Measurements from ENCODE around the gene ZNF35.
A peak's percentile ranks its signal among the peaks of the same experiment; 100 is the strongest.
"Not testable (repeated sequence)": the region's sequence is repeated elsewhere in the genome, so short reads cannot be mapped to it uniquely, and the experiment has no call there.

ZNF35 gene

GRCh38 chr3:44648564-44649229 is at the start of gene ZNF35:
Gene ZNF35 (plus strand): TSS chr3:44648732. CDS start chr3:44651068, 2,336 bp downstream.
- DNase-seq (ENCODE audit: extremely low read depth in 1 of 2, low read depth in 1 of 2) = peak in 1 of 2 donors; percentile 34

GRCh38 chr3:44601749-44602148 is 46.8 kb upstream of the ZNF35 start:
- no peak for DNase-seq (ENCODE audit: extremely low read depth in 1 of 2, low read depth in 1 of 2)

GRCh38 chr3:44612678-44613077 is 35.9 kb upstream of the ZNF35 start:
- no peak for DNase-seq (ENCODE audit: extremely low read depth in 1 of 2, low read depth in 1 of 2)

GRCh38 chr3:44624749-44625480 is 23.6 kb upstream of the ZNF35 start, which contains the start of gene ZNF197:
Gene ZNF197 (plus strand): TSS chr3:44625036. CDS start chr3:44629155, 4,119 bp downstream.
- DNase-seq (ENCODE audit: extremely low read depth in 1 of 2, low read depth in 1 of 2) = peak; percentile 41 to 60

- no peak for DNase-seq (ENCODE audit: extremely low read depth in 1 of 2, low read depth in 1 of 2)
Observed at GRCh38 chr3:44628716-44629115, 19.8 kb upstream of the ZNF35 start.

- no peak for DNase-seq (ENCODE audit: extremely low read depth in 1 of 2, low read depth in 1 of 2)
Observed at GRCh38 chr3:44632193-44632592, 16.3 kb upstream of the ZNF35 start.

- DNase-seq (ENCODE audit: extremely low read depth in 1 of 2, low read depth in 1 of 2) = no peak
Observed at GRCh38 chr3:44642337-44642736, 6.2 kb upstream of the ZNF35 start.

GRCh38 chr3:44643024-44643423 is 5.5 kb upstream of the ZNF35 start:
- DNase-seq (ENCODE audit: extremely low read depth in 1 of 2, low read depth in 1 of 2) = no peak

GRCh38 chr3:44647771-44648170 is 761 bp upstream of the ZNF35 start:
- DNase-seq (ENCODE audit: extremely low read depth in 1 of 2, low read depth in 1 of 2) = no peak

- DNase-seq (ENCODE audit: extremely low read depth in 1 of 2, low read depth in 1 of 2) = no peak
Observed at GRCh38 chr3:44649709-44650108, 1.2 kb downstream of the ZNF35 start.

- no peak for DNase-seq (ENCODE audit: extremely low read depth in 1 of 2, low read depth in 1 of 2)
Observed at GRCh38 chr3:44654039-44654438, 5.5 kb downstream of the ZNF35 start.

GRCh38 chr3:44659015-44659414 is 10.5 kb downstream of the ZNF35 start:
- DNase-seq (ENCODE audit: extremely low read depth in 1 of 2, low read depth in 1 of 2) = no peak

- DNase-seq (ENCODE audit: extremely low read depth in 1 of 2, low read depth in 1 of 2) = no peak
Observed at GRCh38 chr3:44659434-44659833, 10.9 kb downstream of the ZNF35 start.

- DNase-seq (ENCODE audit: extremely low read depth in 1 of 2, low read depth in 1 of 2) = no peak
Observed at GRCh38 chr3:44661189-44661588, 12.7 kb downstream of the ZNF35 start.

- DNase-seq (ENCODE audit: extremely low read depth in 1 of 2, low read depth in 1 of 2) = no peak
Observed at GRCh38 chr3:44665173-44665572, 16.6 kb downstream of the ZNF35 start.

GRCh38 chr3:44666346-44666745 is 17.8 kb downstream of the ZNF35 start:
- no peak for DNase-seq (ENCODE audit: extremely low read depth in 1 of 2, low read depth in 1 of 2)

- DNase-seq (ENCODE audit: extremely low read depth in 1 of 2, low read depth in 1 of 2) = no peak
Observed at GRCh38 chr3:44669760-44670159, 21.2 kb downstream of the ZNF35 start.

GRCh38 chr3:44673466-44673865 is 24.9 kb downstream of the ZNF35 start:
- DNase-seq (ENCODE audit: extremely low read depth in 1 of 2, low read depth in 1 of 2) = not testable (repeated sequence)

GRCh38 chr3:44674211-44674610 is 25.7 kb downstream of the ZNF35 start:
- no peak for DNase-seq (ENCODE audit: extremely low read depth in 1 of 2, low read depth in 1 of 2)

GRCh38 chr3:44678480-44679116 is 30.1 kb downstream of the ZNF35 start:
- DNase-seq (ENCODE audit: extremely low read depth in 1 of 2, low read depth in 1 of 2) = no peak

GRCh38 chr3:44680921-44681455 is 32.5 kb downstream of the ZNF35 start:
- no peak for DNase-seq (ENCODE audit: extremely low read depth in 1 of 2, low read depth in 1 of 2)

Data from stimulated activated CD8-positive, alpha-beta memory T cell treated with anti-CD3 and anti-CD28 coated beads, Interleukin-7, amount 100 ng/mL, for 48 hours (primary cell).